A673 (cell line): ENCODE results near the gene EFHD2.

Experiments used
- CTCF ChIP-seq: fragments of 300-800, 200-600 bp; sonication (generic); conservative IDR thresholded peaks from 2 replicates; pipeline ENCODE4 v1.5.1; 2017; ENCODE audit warnings: low read depth, mild to moderate bottlenecking, antibody characterized with exemption, low read length, moderate library complexity, mixed read lengths
- EZH2 ChIP-seq: fragments of 200-600 bp; sonication (generic); IDR thresholded peaks from 2 replicates; pipeline ENCODE4 v1.6.1; 2017; ENCODE audit warnings: borderline replicate concordance, low read depth, mild to moderate bottlenecking, mixed read lengths, antibody characterized with exemption, low read length; ENCODE audit not compliant: poor library complexity, severe bottlenecking

- TF ChIP-seq CTCF (no peak), EZH2 (no peak)
Observed at GRCh38 chr1:15407580-15407979, 2.1 kb upstream of the EFHD2 start.
